Measurements from ENCODE around the gene ADIPOQ.
"Not testable (repeated sequence)": the region's sequence is repeated elsewhere in the genome, so short reads cannot be mapped to it uniquely, and the experiment has no call there.

The ADIPOQ gene

DNA sequence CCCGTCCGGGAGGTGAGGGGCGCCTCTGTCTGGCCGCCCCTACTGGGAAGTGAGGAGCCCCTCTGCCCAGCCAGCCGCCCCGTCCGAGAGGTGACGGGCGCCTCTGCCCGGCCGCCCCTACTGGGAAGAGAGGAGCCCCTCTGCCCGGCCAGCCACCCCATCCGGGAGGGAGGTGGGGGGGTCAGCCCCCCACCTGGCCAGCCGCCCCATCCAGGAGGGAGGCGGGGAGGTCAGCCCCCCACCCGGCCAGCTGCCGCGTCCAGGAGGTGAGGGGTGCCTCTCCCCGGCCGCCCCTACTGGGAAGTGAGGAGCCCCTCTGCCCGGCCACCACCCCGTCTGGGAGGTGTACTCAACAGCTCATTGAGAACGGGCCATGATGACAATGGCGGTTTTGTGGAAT lies 31.7 kb downstream of the ADIPOQ start:
- H3K27me3 ChIP-seq (replicated peaks; ENCODE audit: control insufficient read depth, insufficient read depth, low read length); H3K9me3 ChIP-seq (ENCODE audit: control insufficient read depth, low read length); DNase-seq (ENCODE audit: low read depth); H3K9ac ChIP-seq (ENCODE audit: low read length); H3K4me1 ChIP-seq (ENCODE audit: control insufficient read depth, insufficient read depth, low read length); H3K4me3 ChIP-seq (ENCODE audit: low read length); H3K36me3 ChIP-seq (ENCODE audit: control insufficient read depth, insufficient read depth, low read length, severe bottlenecking): not testable (repeated sequence)

- not testable (repeated sequence) for H3K9ac ChIP-seq (ENCODE audit: low read length); DNase-seq (ENCODE audit: low read depth); H3K36me3 ChIP-seq (ENCODE audit: control insufficient read depth, insufficient read depth, low read length, severe bottlenecking); H3K9me3 ChIP-seq (ENCODE audit: control insufficient read depth, low read length); H3K27me3 ChIP-seq (replicated peaks; ENCODE audit: control insufficient read depth, insufficient read depth, low read length); H3K4me3 ChIP-seq (ENCODE audit: low read length); H3K4me1 ChIP-seq (ENCODE audit: control insufficient read depth, insufficient read depth, low read length)
Observed at GRCh38 chr3:186874841-186875240, 32.3 kb downstream of the ADIPOQ start.

GRCh38 chr3:186875708-186876107 lies 33.2 kb downstream of the ADIPOQ start:
- no peak overlapping the region for H3K9ac ChIP-seq (ENCODE audit: low read length)
- no peak for DNase-seq (ENCODE audit: low read depth)
- H3K36me3 ChIP-seq (ENCODE audit: control insufficient read depth, insufficient read depth, low read length, severe bottlenecking) = no peaks in the 10 kb centered on the region
- H3K4me3 ChIP-seq (ENCODE audit: low read length) = no peak overlapping the region
- H3K27me3 ChIP-seq (replicated peaks; ENCODE audit: control insufficient read depth, insufficient read depth, low read length) = no peaks in the 10 kb centered on the region
- no peaks in the 10 kb centered on the region for H3K4me1 ChIP-seq (ENCODE audit: control insufficient read depth, insufficient read depth, low read length)
- no peaks in the 10 kb centered on the region for H3K9me3 ChIP-seq (ENCODE audit: control insufficient read depth, low read length)

DNA sequence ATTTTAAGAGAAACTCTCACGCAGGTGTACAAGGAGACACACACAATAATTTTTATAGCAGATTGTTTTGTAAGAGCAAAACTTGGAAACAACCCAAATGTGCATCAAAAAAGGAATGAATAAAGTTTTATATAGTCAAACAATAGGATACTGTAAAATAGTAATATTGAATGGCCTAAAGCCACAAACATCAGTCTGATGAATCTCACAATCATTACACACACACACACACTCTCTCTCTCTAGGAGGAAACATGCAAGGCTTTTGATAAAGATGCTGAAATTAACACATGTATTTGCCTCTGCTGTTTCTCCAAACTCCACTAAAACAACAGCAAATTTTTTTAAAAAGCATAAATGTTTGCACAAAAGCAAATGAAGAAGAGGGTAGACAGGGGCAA lies 37.3 kb downstream of the ADIPOQ start:
- Histone ChIP-seq H3K27me3 (replicated peaks; ENCODE audit: control insufficient read depth, insufficient read depth, low read length) (no peaks in the 10 kb centered on the region), H3K36me3 (ENCODE audit: control insufficient read depth, insufficient read depth, low read length, severe bottlenecking) (no peaks in the 10 kb centered on the region), H3K9me3 (ENCODE audit: control insufficient read depth, low read length) (no peaks in the 10 kb centered on the region), H3K4me1 (ENCODE audit: control insufficient read depth, insufficient read depth, low read length) (no peaks in the 10 kb centered on the region), H3K4me3 (ENCODE audit: low read length) (no peak overlapping the region), H3K9ac (ENCODE audit: low read length) (no peak overlapping the region)
- no peak for DNase-seq (ENCODE audit: low read depth)

DNA sequence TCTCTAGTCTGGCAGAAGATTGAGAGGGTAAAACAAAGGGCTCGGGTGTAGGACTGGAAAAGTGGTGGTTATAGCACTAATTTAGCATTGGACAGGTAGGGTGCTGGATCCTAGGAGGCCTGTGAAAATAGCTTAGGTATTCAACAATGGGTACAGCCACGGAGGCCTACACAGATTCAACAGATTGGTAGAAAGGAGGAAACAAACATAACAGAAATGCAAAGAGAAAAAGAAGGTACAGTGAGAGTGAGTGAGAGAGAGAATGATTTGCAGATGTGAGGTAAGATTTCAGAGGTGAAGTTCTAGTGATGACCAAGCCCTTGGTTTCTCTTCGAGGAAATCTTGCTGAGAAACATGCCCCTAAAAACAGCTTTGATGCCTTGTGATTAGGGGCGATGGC lies 37.9 kb downstream of the ADIPOQ start:
- H3K4me3 ChIP-seq (ENCODE audit: low read length) = no peak overlapping the region
- DNase-seq (ENCODE audit: low read depth) = no peak
- no peaks in the 10 kb centered on the region for H3K36me3 ChIP-seq (ENCODE audit: control insufficient read depth, insufficient read depth, low read length, severe bottlenecking)
- no peaks in the 10 kb centered on the region for H3K9me3 ChIP-seq (ENCODE audit: control insufficient read depth, low read length)
- H3K27me3 ChIP-seq (replicated peaks; ENCODE audit: control insufficient read depth, insufficient read depth, low read length) = no peaks in the 10 kb centered on the region
- H3K9ac ChIP-seq (ENCODE audit: low read length) = no peak overlapping the region
- no peaks in the 10 kb centered on the region for H3K4me1 ChIP-seq (ENCODE audit: control insufficient read depth, insufficient read depth, low read length)

DNA sequence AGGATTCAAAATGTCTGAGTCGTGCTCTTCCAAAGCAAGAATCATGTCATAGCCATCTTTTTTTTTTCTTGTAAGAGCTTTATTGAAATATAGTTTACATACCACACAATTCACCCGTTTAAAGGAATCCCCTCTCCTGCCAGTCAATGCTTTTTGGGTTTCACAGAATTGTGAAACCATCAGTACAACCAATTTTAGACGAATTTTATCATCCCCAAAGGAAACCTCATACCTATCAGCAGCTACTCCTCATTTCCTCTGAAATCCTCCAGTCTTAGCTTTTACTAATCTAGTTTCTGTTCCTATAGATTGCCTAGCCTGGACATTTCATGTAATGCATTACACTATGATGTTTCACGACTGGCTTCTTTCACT lies 39.6 kb downstream of the ADIPOQ start:
- Histone ChIP-seq H3K27me3 (replicated peaks; ENCODE audit: control insufficient read depth, insufficient read depth, low read length) (peaks cover 6% of the 10 kb centered on the region), H3K9me3 (ENCODE audit: control insufficient read depth, low read length) (no peaks in the 10 kb centered on the region), H3K36me3 (ENCODE audit: control insufficient read depth, insufficient read depth, low read length, severe bottlenecking) (no peaks in the 10 kb centered on the region), H3K4me3 (ENCODE audit: low read length) (no peak overlapping the region), H3K4me1 (ENCODE audit: control insufficient read depth, insufficient read depth, low read length) (no peaks in the 10 kb centered on the region), H3K9ac (ENCODE audit: low read length) (no peak overlapping the region)
- DNase-seq (ENCODE audit: low read depth) = no peak

GRCh38 chr3:186882881-186883685 lies 40.6 kb downstream of the ADIPOQ start:
- DNase-seq (ENCODE audit: low read depth) = peak; percentile 43
- H3K9ac ChIP-seq (ENCODE audit: low read length) = no peak overlapping the region
- no peaks in the 10 kb centered on the region for H3K9me3 ChIP-seq (ENCODE audit: control insufficient read depth, low read length)

DNA sequence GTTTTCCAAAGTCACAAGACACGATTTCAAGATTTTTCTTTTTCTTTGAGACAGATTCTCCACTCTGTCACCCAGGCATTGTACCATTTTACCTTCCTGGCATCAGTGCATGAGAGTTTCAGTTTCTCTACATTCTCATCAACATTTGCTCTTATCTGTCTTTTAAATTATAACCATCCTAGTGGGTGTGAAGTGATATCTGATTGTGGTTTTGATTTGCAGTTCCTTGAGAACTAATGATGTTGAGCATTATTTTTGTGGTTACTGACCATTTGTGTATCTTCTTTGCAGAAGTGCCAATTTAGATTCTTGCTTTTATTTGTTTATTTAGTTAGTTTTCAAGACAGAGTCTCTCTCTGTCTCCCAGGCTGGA lies 41.2 kb downstream of the ADIPOQ start:
- H3K9ac ChIP-seq (ENCODE audit: low read length) = no peak overlapping the region
- peaks cover 10% of the 10 kb centered on the region for H3K27me3 ChIP-seq (replicated peaks; ENCODE audit: control insufficient read depth, insufficient read depth, low read length)
- no peaks in the 10 kb centered on the region for H3K9me3 ChIP-seq (ENCODE audit: control insufficient read depth, low read length)
- no peak overlapping the region for H3K4me3 ChIP-seq (ENCODE audit: low read length)
- H3K4me1 ChIP-seq (ENCODE audit: control insufficient read depth, insufficient read depth, low read length) = no peaks in the 10 kb centered on the region
- no peaks in the 10 kb centered on the region for H3K36me3 ChIP-seq (ENCODE audit: control insufficient read depth, insufficient read depth, low read length, severe bottlenecking)
- DNase-seq (ENCODE audit: low read depth) = no peak

More at GRCh38 chr3:186882881-186883685, 40.6 kb downstream of the ADIPOQ start:
- no peaks in the 10 kb centered on the region for H3K36me3 ChIP-seq (ENCODE audit: control insufficient read depth, insufficient read depth, low read length, severe bottlenecking)
- H3K4me1 ChIP-seq (ENCODE audit: control insufficient read depth, insufficient read depth, low read length) = no peaks in the 10 kb centered on the region
- H3K4me3 ChIP-seq (ENCODE audit: low read length) = no peak overlapping the region
- peaks cover 6% of the 10 kb centered on the region for H3K27me3 ChIP-seq (replicated peaks; ENCODE audit: control insufficient read depth, insufficient read depth, low read length)

DNA sequence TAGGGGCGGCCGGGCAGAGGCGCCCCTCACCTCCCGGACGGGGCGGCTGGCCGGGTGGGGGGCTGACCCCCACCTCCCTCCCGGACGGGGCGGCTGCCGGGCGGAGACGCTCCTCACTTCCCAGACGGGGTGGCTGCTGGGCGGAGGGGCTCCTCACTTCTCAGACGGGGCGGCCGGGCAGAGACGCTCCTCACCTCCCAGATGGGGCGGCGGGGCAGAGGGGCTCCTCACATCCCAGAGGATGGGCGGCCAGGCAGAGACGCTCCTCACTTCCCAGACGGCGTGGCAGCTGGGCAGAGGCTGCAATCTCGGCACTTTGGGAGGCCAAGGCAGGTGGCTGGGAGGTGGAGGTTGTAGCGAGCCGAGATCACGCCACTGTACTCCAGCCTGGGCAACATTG lies 42.4 kb downstream of the ADIPOQ start:
- not testable (repeated sequence) for H3K36me3 ChIP-seq (ENCODE audit: control insufficient read depth, insufficient read depth, low read length, severe bottlenecking); H3K4me3 ChIP-seq (ENCODE audit: low read length); H3K9me3 ChIP-seq (ENCODE audit: control insufficient read depth, low read length); H3K9ac ChIP-seq (ENCODE audit: low read length); H3K4me1 ChIP-seq (ENCODE audit: control insufficient read depth, insufficient read depth, low read length); DNase-seq (ENCODE audit: low read depth)
- peaks cover 11% of the 10 kb centered on the region for H3K27me3 ChIP-seq (replicated peaks; ENCODE audit: control insufficient read depth, insufficient read depth, low read length)

DNA sequence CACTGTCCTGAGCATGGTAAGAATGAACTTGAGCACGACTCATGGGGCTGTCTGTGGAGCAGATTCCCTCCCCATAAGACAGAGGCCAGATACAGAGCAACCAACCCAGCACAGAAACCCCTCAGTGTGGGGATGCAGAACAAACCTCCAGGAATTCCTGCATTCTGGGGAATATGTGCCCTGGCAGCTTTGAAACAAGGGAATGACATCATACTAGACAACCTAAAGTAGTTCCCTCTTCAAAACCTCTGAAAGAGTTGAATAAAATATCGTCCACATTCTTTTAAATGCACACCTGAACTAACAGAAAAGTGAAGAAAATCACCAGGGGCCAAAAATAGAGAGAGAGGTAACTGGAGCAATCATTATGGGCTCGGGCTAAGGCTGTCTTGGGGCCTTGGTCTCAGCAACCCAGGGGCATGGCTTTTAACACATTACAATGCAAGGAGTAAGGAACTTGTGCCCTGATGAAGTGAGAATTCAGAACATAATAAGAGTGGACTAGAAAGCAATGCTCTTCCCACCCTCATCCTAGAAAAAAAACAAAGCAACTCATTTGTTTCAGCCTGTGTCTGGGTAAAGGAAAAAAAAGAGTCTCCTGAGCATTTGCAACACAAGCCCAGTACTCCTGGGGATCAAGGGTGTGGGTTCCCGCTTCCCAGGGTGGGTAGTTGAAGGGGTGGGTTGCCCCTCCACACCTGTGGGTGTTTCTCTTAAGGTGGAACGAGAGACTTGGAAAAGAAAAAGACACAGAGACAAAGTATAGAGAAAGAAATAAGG lies 43.9 kb downstream of the ADIPOQ start:
- H3K36me3 ChIP-seq (ENCODE audit: control insufficient read depth, insufficient read depth, low read length, severe bottlenecking) = no peaks in the 10 kb centered on the region
- H3K4me1 ChIP-seq (ENCODE audit: control insufficient read depth, insufficient read depth, low read length) = no peaks in the 10 kb centered on the region
- H3K27me3 ChIP-seq (replicated peaks; ENCODE audit: control insufficient read depth, insufficient read depth, low read length) = peaks cover 18% of the 10 kb centered on the region
- H3K9me3 ChIP-seq (ENCODE audit: control insufficient read depth, low read length) = no peaks in the 10 kb centered on the region
- DNase-seq (ENCODE audit: low read depth) = no peak
- H3K9ac ChIP-seq (ENCODE audit: low read length) = no peak overlapping the region
- no peak overlapping the region for H3K4me3 ChIP-seq (ENCODE audit: low read length)

GRCh38 chr3:186887507-186887938 lies 45.0 kb downstream of the ADIPOQ start:
- not testable (repeated sequence) for H3K4me1 ChIP-seq (ENCODE audit: control insufficient read depth, insufficient read depth, low read length); DNase-seq (ENCODE audit: low read depth); H3K9ac ChIP-seq (ENCODE audit: low read length); H3K9me3 ChIP-seq (ENCODE audit: control insufficient read depth, low read length); H3K36me3 ChIP-seq (ENCODE audit: control insufficient read depth, insufficient read depth, low read length, severe bottlenecking); H3K4me3 ChIP-seq (ENCODE audit: low read length)
- H3K27me3 ChIP-seq (replicated peaks; ENCODE audit: control insufficient read depth, insufficient read depth, low read length) = peaks cover 18% of the 10 kb centered on the region
